H1 (cell line): Measurements from ENCODE around the gene SLC4A7. TPM values are rescaled to one million over a fixed set of nuclear protein-coding genes. Genes with fewer than 3 reads are reported as not detected.

ENCODE experiments used
- CTCF ChIA-PET: fragments of 300-600 bp; sonication (Branson Sonifier 250); formaldehyde crosslinking; loops from one replicate; lab custom pipeline; 2021; ENCODE audit not compliant: partially characterized antibody; lab: Charles Lee
- POLR2A ChIA-PET: fragments of 300-600 bp; sonication (Branson Sonifier 250); formaldehyde crosslinking; loops from one replicate; lab custom pipeline; 2021; ENCODE audit warnings: inconsistent platforms; ENCODE audit not compliant: partially characterized antibody; lab: Charles Lee
- DNase-seq, 2 experiments: peaks; one replicate each; pipeline versions ENCODE4 v3.0.0 to v3.0.0-alpha.2; 2010 to 2022; ENCODE audit warnings: low spot score in 2 of 2, low read depth in 1 of 2, mixed read lengths in 1 of 2
- FAIRE-seq: peaks from 2 replicates; lab custom pipeline; 2011; peaks lifted over from hg19 to GRCh38; lab: Jason Lieb, UNC
- H2AFZ ChIP-seq: 2 replicates; pipeline ENCODE4 v1.8.1; 2012; ENCODE audit warnings: low read length, inconsistent platforms
- H2AK5ac ChIP-seq: 2 replicates; pipeline ENCODE4 v1.6.1; 2013; ENCODE audit warnings: low read depth, low read length
- H2BK120ac ChIP-seq: replicated peaks from 2 replicates; pipeline ENCODE3; 2013; ENCODE audit warnings: low read depth, low read length, inconsistent platforms
- H2BK12ac ChIP-seq: 2 replicates; pipeline ENCODE4 v1.6.1; 2013; ENCODE audit warnings: low read depth, low read length
- H2BK15ac ChIP-seq: 2 replicates; pipeline ENCODE4 v1.6.1; 2013; ENCODE audit warnings: low read length
- H2BK20ac ChIP-seq: 2 replicates; pipeline ENCODE4 v1.6.1; 2013; ENCODE audit warnings: low read length
- H2BK5ac ChIP-seq: 2 replicates; pipeline ENCODE4 v1.6.1; 2013; ENCODE audit warnings: low read depth, low read length
- H3K14ac ChIP-seq: 2 replicates; pipeline ENCODE4 v1.6.1; 2013; ENCODE audit warnings: inconsistent platforms; ENCODE audit not compliant: insufficient read length
- H3K18ac ChIP-seq: 2 replicates; pipeline ENCODE4 v1.6.1; 2013; ENCODE audit warnings: low read length; ENCODE audit errors: extremely low read depth
- H3K23ac ChIP-seq: 2 replicates; pipeline ENCODE4 v1.6.1; 2013; ENCODE audit warnings: inconsistent platforms; ENCODE audit not compliant: insufficient read length
- H3K23me2 ChIP-seq: 2 replicates; pipeline ENCODE4 v1.6.1; 2013; ENCODE audit warnings: low read depth, low read length
- H3K27ac ChIP-seq: 2 replicates; pipeline ENCODE4 v1.6.1; 2011; ENCODE audit warnings: low read depth, low read length, inconsistent platforms
- H3K27me3 ChIP-seq, 4 experiments: replicated peaks in 1 of 4; 1 replicate in 1 of 4; 2 replicates in 3 of 4; pipeline versions ENCODE4 v1.6.1 to v1.8.1; 2011 to 2013; ENCODE audit warnings: low read length in 3 of 4, mild to moderate bottlenecking in 3 of 4, inconsistent platforms in 2 of 4, mixed read lengths in 2 of 4, moderate library complexity in 1 of 4; ENCODE audit not compliant: control insufficient read depth in 3 of 4, insufficient read depth in 3 of 4; ENCODE audit errors: extremely low read depth in 1 of 4
- H3K36me3 ChIP-seq, 4 experiments: 2 replicates each; pipeline versions ENCODE4 v1.6.1 to v1.8.1; 2011 to 2013; ENCODE audit warnings: mild to moderate bottlenecking in 4 of 4, low read length in 3 of 4, moderate library complexity in 2 of 4, control low read depth in 1 of 4, inconsistent platforms in 1 of 4; ENCODE audit not compliant: insufficient read depth in 4 of 4, control insufficient read depth in 2 of 4
- H3K4ac ChIP-seq: replicated peaks from 2 replicates; pipeline ENCODE3; 2013; ENCODE audit warnings: low read length, low read depth, mixed read lengths, inconsistent platforms; ENCODE audit not compliant: insufficient read length
- H3K4me1 ChIP-seq, 4 experiments: replicated peaks in 1 of 4; 1 replicate in 1 of 4; 2 replicates in 3 of 4; pipeline versions ENCODE4 v1.6.1 to v1.8.1; 2011 to 2013; ENCODE audit warnings: low read length in 3 of 4, inconsistent platforms in 2 of 4, mixed read lengths in 1 of 4; ENCODE audit not compliant: insufficient read depth in 4 of 4, control insufficient read depth in 3 of 4
- H3K4me2 ChIP-seq, 2 experiments: 2 replicates each; pipeline versions ENCODE4 v1.6.1 to v1.8.1; 2011 to 2013; ENCODE audit warnings: low read depth in 2 of 2, low read length in 2 of 2, control low read depth in 1 of 2, inconsistent platforms in 1 of 2, mild to moderate bottlenecking in 1 of 2; ENCODE audit not compliant: insufficient read depth in 1 of 2
- H3K4me3 ChIP-seq, 4 experiments: fragments of 200-600, 300-600 bp in 1 of 4; sonication (generic), shearing (Covaris generic), sonication (Bioruptor Twin) in 1 of 4; 2 replicates each; pipeline versions ENCODE4 v1.5.1 to v1.8.1; 2011 to 2016; ENCODE audit warnings: low read length in 4 of 4, low read depth in 3 of 4, control low read depth in 2 of 4, inconsistent platforms in 2 of 4, mild to moderate bottlenecking in 2 of 4, mixed read lengths in 1 of 4, moderate library complexity in 1 of 4; ENCODE audit not compliant: insufficient read depth in 2 of 4; ENCODE audit errors: extremely low read depth in 1 of 4
- H3K56ac ChIP-seq: replicated peaks from 2 replicates; pipeline ENCODE3; 2013; ENCODE audit warnings: low read depth, mild to moderate bottlenecking, mixed read lengths, low read length, inconsistent platforms; ENCODE audit not compliant: insufficient read length
- H3K79me1 ChIP-seq: 2 replicates; pipeline ENCODE4 v1.6.1; 2013; ENCODE audit warnings: low read depth, low read length, control low read depth
- H3K79me2 ChIP-seq, 2 experiments: 2 replicates each; pipeline versions ENCODE4 v1.6.1 to v1.8.1; 2012 to 2013; ENCODE audit warnings: low read length in 2 of 2, mild to moderate bottlenecking in 2 of 2, inconsistent platforms in 1 of 2; ENCODE audit not compliant: insufficient read depth in 2 of 2, control insufficient read depth in 1 of 2
- H3K9ac ChIP-seq, 4 experiments: replicated peaks in 1 of 4; 1 replicate in 1 of 4; 2 replicates in 3 of 4; pipeline versions ENCODE4 v1.6.1 to v1.8.1; 2011 to 2013; ENCODE audit warnings: low read depth in 3 of 4, low read length in 3 of 4, control low read depth in 2 of 4, mild to moderate bottlenecking in 2 of 4, moderate library complexity in 2 of 4, inconsistent platforms in 1 of 4; ENCODE audit errors: extremely low read depth in 1 of 4
- H3K9me3 ChIP-seq, 2 experiments: 2 replicates each; pipeline versions ENCODE4 v1.6.1 to v1.8.1; 2012 to 2013; ENCODE audit warnings: mild to moderate bottlenecking in 2 of 2, moderate library complexity in 2 of 2, control low read depth in 1 of 2, inconsistent platforms in 1 of 2, low read depth in 1 of 2, low read length in 1 of 2, mixed read lengths in 1 of 2; ENCODE audit not compliant: insufficient read depth in 2 of 2
- H4K20me1 ChIP-seq, 2 experiments: replicated peaks in 1 of 2; 2 replicates each; pipeline versions ENCODE3 to v1.8.1; 2011 to 2013; ENCODE audit warnings: inconsistent platforms in 2 of 2, low read length in 2 of 2, mild to moderate bottlenecking in 1 of 2; ENCODE audit not compliant: insufficient read depth in 2 of 2, control insufficient read depth in 1 of 2
- H4K5ac ChIP-seq: 2 replicates; pipeline ENCODE4 v1.6.1; 2013; ENCODE audit warnings: low read length, low read depth, mixed read lengths, inconsistent platforms; ENCODE audit not compliant: insufficient read length
- H4K8ac ChIP-seq: 2 replicates; pipeline ENCODE4 v1.8.0; 2013; ENCODE audit warnings: mild to moderate bottlenecking, moderate library complexity, low read length, inconsistent platforms; ENCODE audit not compliant: insufficient read depth; ENCODE audit errors: extremely low read depth
- H4K91ac ChIP-seq: replicated peaks from 2 replicates; pipeline ENCODE3; 2013; ENCODE audit warnings: low read length, mixed read lengths, inconsistent platforms; ENCODE audit not compliant: insufficient read length
- BRCA1 ChIP-seq: IDR thresholded peaks from 2 replicates; pipeline ENCODE4 v1.6.1; 2012; ENCODE audit warnings: low read depth, low read length, improper control_type of control experiment
- CBX8 ChIP-seq: fragments of 300-800, 300-1000 bp; sonication (generic); IDR thresholded peaks from 2 replicates; pipeline ENCODE4 v1.7.1; 2016; ENCODE audit warnings: low read depth, low read length, borderline replicate concordance
- CTCF ChIP-seq, 3 experiments: IDR thresholded peaks; 1 replicate in 2 of 3; 2 replicates in 1 of 3; pipeline versions ENCODE4 v1.5.1 to v1.6.1; 2011; ENCODE audit warnings: low read length in 3 of 3, mild to moderate bottlenecking in 3 of 3, inconsistent platforms in 2 of 3, low read depth in 1 of 3, moderate library complexity in 1 of 3; ENCODE audit not compliant: insufficient read depth in 1 of 3; ENCODE audit errors: control extremely low read depth in 1 of 3
- EGR1 ChIP-seq: IDR thresholded peaks from 2 replicates; pipeline ENCODE4 v1.6.1; 2011; ENCODE audit warnings: low read depth, low read length, borderline replicate concordance
- HDAC2 ChIP-seq, 2 experiments: fragments of 300-600 bp in 1 of 2; sonication (generic) in 1 of 2; IDR thresholded peaks; 2 replicates each; pipeline ENCODE4 v1.6.1; 2011 to 2012; ENCODE audit warnings: low read depth in 2 of 2, low read length in 2 of 2, mild to moderate bottlenecking in 2 of 2, moderate library complexity in 2 of 2, borderline replicate concordance in 1 of 2, inconsistent platforms in 1 of 2
- PHF8 ChIP-seq: fragments of 200-600 bp; sonication (generic); conservative IDR thresholded peaks from 2 replicates; pipeline ENCODE4 v1.7.1; 2012; ENCODE audit warnings: low read depth, mild to moderate bottlenecking, inconsistent platforms, low read length, moderate library complexity
- RAD21 ChIP-seq, 2 experiments: IDR thresholded peaks in 1 of 2; conservative IDR thresholded peaks in 1 of 2; 2 replicates each; pipeline ENCODE4 v1.6.1; 2011; ENCODE audit warnings: low read depth in 2 of 2, low read length in 2 of 2, improper control_type of control experiment in 1 of 2, inconsistent platforms in 1 of 2, mild to moderate bottlenecking in 1 of 2, moderate library complexity in 1 of 2
- SP1 ChIP-seq: IDR thresholded peaks from 2 replicates; pipeline ENCODE4 v1.6.1; 2011; ENCODE audit warnings: low read depth, low read length
- TBP ChIP-seq: IDR thresholded peaks from 2 replicates; pipeline ENCODE4 v1.6.1; 2011; ENCODE audit warnings: low read depth, low read length, improper control_type of control experiment
- TCF12 ChIP-seq: IDR thresholded peaks from 2 replicates; pipeline ENCODE4 v1.6.1; 2011; ENCODE audit warnings: low read depth, mild to moderate bottlenecking, low read length
- TEAD4 ChIP-seq: IDR thresholded peaks from 2 replicates; pipeline ENCODE4 v1.6.1; 2012; ENCODE audit warnings: low read depth, low read length, inconsistent platforms, mixed read lengths
- ZNF274 ChIP-seq: IDR thresholded peaks from 2 replicates; pipeline ENCODE4 v1.7.0; 2012; ENCODE audit warnings: low read length, borderline replicate concordance; ENCODE audit errors: extremely low read depth
- polyA plus RNA-seq, 7 experiments: library from polyadenylated mRNA; depleted of rRNA in 3 of 7; stranded (reverse) in 5 of 7; unstranded in 2 of 7; fragments of >200 nt in 5 of 7; fragments of 200-250 nt in 2 of 7; gene quantifications; 1 replicate in 5 of 7; 2 replicates in 1 of 7; 4 replicates in 1 of 7; pipeline versions ENCODE4 v1.2.1 to v1.2.3, GENCODE V29; 2011 to 2013; ENCODE audit warnings: missing spikeins in 2 of 7, mixed read lengths in 2 of 7
- total RNA-seq: library from RNA; stranded (reverse); fragmentation: NEBNext Ultra II Directional; extraction: Animal tissue kit (Norgen Biotek cat#: 25700); gene quantifications from 2 replicates; pipeline ENCODE4 v1.2.1, GENCODE V29; 2021

SLC4A7 gene
- total and polyA plus RNA-seq, 2 of the 8 experiments (the other 6 are each of a cell fraction or from before 2014, with no cell fraction given), result 14.9 to 70.5 TPM

GRCh38 chr3:27378331-27378730 lies 105.9 kb downstream of the SLC4A7 start:
- H4K5ac ChIP-seq, result no peak overlapping the region
- H4K91ac ChIP-seq, result no peak overlapping the region
- no peak overlapping the region for H2BK120ac ChIP-seq
- H3K27ac ChIP-seq, result no peak overlapping the region
- H2AK5ac ChIP-seq, result no peak overlapping the region
- H3K9ac ChIP-seq, result no peak overlapping the region
- no peak overlapping the region for H2AFZ ChIP-seq
- no peaks in the 10 kb centered on the region for H3K9me3 ChIP-seq
- no peak for DNase-seq
- no peak overlapping the region for H3K23ac ChIP-seq
- no peak overlapping the region for H2BK15ac ChIP-seq
- no peaks in the 10 kb centered on the region for H3K79me2 ChIP-seq
- ChIA-PET CTCF (no interaction called here), POLR2A (interaction anchor here (0.6 kb wide), 1 partner anchor 283 kb away, joined by 5 read pairs; no protein-coding TSS in a partner anchor)
- H2BK20ac ChIP-seq, result no peak overlapping the region
- no peaks in the 10 kb centered on the region for H3K27me3 ChIP-seq
- TF ChIP-seq ZNF274, result no peak
- TF ChIP-seq RAD21 (IDR thresholded peaks at IDR 0.05 in 1 of 2, conservative IDR thresholded peaks at IDR 0.05 in 1 of 2; ENCODE audit: low read depth in 2 of 2, low read length in 2 of 2), result no peak
- TF ChIP-seq SP1, result no peak
- TF ChIP-seq TCF12, result no peak
- no peak for TF ChIP-seq TEAD4
- no peak for TF ChIP-seq EGR1
- TF ChIP-seq PHF8, result no peak
- TF ChIP-seq CBX8, result no peak
- no peak for TF ChIP-seq HDAC2 (IDR thresholded peaks at IDR 0.05; ENCODE audit: borderline replicate concordance in 1 of 2, low read depth in 2 of 2, low read length in 2 of 2)
- TF ChIP-seq BRCA1, result no peak
- no peak for TF ChIP-seq CTCF (IDR thresholded peaks at IDR 0.05; ENCODE audit: control extremely low read depth in 1 of 3, insufficient read depth in 1 of 3, low read depth in 1 of 3, low read length in 3 of 3)
- no peak for TF ChIP-seq TBP
- H3K4me1 ChIP-seq, result no peaks in the 10 kb centered on the region
- no peak overlapping the region for H3K4me3 ChIP-seq
- H3K56ac ChIP-seq, result no peak overlapping the region
- peaks cover 0 to 3% of the 10 kb centered on the region in 2 experiments for H4K20me1 ChIP-seq
- no peak overlapping the region for H3K14ac ChIP-seq
- H3K18ac ChIP-seq, result no peak overlapping the region
- H3K79me1 ChIP-seq, result no peaks in the 10 kb centered on the region
- H3K4ac ChIP-seq, result no peak overlapping the region
- no peaks in the 10 kb centered on the region for H3K23me2 ChIP-seq
- H4K8ac ChIP-seq, result no peak overlapping the region
- H3K4me2 ChIP-seq, result no peak overlapping the region
- H2BK5ac ChIP-seq, result no peak overlapping the region
- no peak overlapping the region for H2BK12ac ChIP-seq
- no peak for FAIRE-seq
- H3K36me3 ChIP-seq, result peaks cover 0 to 31% (median 11%) of the 10 kb centered on the region in 4 experiments; a peak in 4 of 8 replicates
